Fibroblast of upper back skin (primary cell): Measurements from ENCODE around the gene VSX2.
A peak's percentile ranks its signal among the peaks of the same experiment; 100 is the strongest.

Source experiments
- DNase-seq: peaks from one replicate; pipeline ENCODE4 v3.0.0-alpha.2; 2013

VSX2 gene

GRCh38 chr14:74223016-74223415, 16.2 kb upstream of the VSX2 start:
- no peak for DNase-seq

- no peak for DNase-seq
Observed at GRCh38 chr14:74231784-74232183, 7.5 kb upstream of the VSX2 start.

- no peak for DNase-seq
Observed at GRCh38 chr14:74235017-74235416, 4.2 kb upstream of the VSX2 start.

- no peak for DNase-seq
Observed at GRCh38 chr14:74237441-74237840, 1.8 kb upstream of the VSX2 start.

- DNase-seq = no peak
Observed at GRCh38 chr14:74239848-74240793, 872 bp downstream of the VSX2 start.

GRCh38 chr14:74240794-74241651, 1.8 kb downstream of the VSX2 start:
- DNase-seq = no peak

GRCh38 chr14:74241652-74242017, 2.4 kb downstream of the VSX2 start:
- DNase-seq = no peak

GRCh38 chr14:74242021-74242779, 3.0 kb downstream of the VSX2 start:
- DNase-seq = no peak

- no peak for DNase-seq
Observed at GRCh38 chr14:74242780-74243042, 3.5 kb downstream of the VSX2 start.

- DNase-seq = no peak
Observed at GRCh38 chr14:74243051-74243450, 3.8 kb downstream of the VSX2 start.

- no peak for DNase-seq
Observed at GRCh38 chr14:74244115-74244514, 4.9 kb downstream of the VSX2 start.

GRCh38 chr14:74245292-74245691, 6.0 kb downstream of the VSX2 start:
- no peak for DNase-seq

- no peak for DNase-seq
Observed at GRCh38 chr14:74246542-74246941, 7.3 kb downstream of the VSX2 start.

GRCh38 chr14:74248017-74248416, 8.8 kb downstream of the VSX2 start:
- DNase-seq = no peak

GRCh38 chr14:74249433-74250375, 10.5 kb downstream of the VSX2 start:
- DNase-seq = no peak

GRCh38 chr14:74255281-74255680, 16.0 kb downstream of the VSX2 start:
- DNase-seq = no peak

- peak; percentile 11 for DNase-seq
Observed at GRCh38 chr14:74257078-74257940, 18.1 kb downstream of the VSX2 start.

- no peak for DNase-seq
Observed at GRCh38 chr14:74257941-74258763, 18.9 kb downstream of the VSX2 start.

- no peak for DNase-seq
Observed at GRCh38 chr14:74258764-74259035, 19.5 kb downstream of the VSX2 start.

- DNase-seq = no peak
Observed at GRCh38 chr14:74259513-74259912, 20.3 kb downstream of the VSX2 start.
